Amniotic stem cell (primary cell): ENCODE measurements around the gene C19orf67.

ENCODE experiments used
- DNase-seq: peaks from one replicate; lab custom pipeline; 2025; lab: John Stamatoyannopoulos, UW

C19orf67 gene

GRCh38 chr19:14081797-14082674, 3.5 kb downstream of the C19orf67 start:
- no peak for DNase-seq

- DNase-seq, result peak; percentile 98
Observed at GRCh38 chr19:14080887-14081796, 4.4 kb downstream of the C19orf67 start.

DNA sequence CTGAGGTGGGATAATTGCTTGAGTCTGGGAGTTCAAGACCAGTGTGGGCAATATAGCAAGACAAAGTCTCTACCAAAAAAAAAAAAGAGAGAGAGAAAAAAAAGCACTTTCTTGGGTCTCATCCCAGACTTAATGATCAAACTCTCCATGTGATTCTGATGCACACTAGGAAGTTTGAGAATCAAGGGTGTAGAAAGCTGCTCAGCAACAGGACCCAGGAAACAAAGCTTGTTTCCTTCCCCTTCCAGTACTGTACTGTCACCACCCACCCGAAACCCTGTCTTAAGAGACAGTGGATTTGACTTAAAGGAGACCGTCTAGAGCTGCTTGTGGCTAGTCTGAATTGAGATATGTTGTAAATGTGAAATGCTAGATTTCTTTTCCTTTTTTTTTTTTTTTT, 7.2 kb downstream of the C19orf67 start:
- no peak for DNase-seq

DNA sequence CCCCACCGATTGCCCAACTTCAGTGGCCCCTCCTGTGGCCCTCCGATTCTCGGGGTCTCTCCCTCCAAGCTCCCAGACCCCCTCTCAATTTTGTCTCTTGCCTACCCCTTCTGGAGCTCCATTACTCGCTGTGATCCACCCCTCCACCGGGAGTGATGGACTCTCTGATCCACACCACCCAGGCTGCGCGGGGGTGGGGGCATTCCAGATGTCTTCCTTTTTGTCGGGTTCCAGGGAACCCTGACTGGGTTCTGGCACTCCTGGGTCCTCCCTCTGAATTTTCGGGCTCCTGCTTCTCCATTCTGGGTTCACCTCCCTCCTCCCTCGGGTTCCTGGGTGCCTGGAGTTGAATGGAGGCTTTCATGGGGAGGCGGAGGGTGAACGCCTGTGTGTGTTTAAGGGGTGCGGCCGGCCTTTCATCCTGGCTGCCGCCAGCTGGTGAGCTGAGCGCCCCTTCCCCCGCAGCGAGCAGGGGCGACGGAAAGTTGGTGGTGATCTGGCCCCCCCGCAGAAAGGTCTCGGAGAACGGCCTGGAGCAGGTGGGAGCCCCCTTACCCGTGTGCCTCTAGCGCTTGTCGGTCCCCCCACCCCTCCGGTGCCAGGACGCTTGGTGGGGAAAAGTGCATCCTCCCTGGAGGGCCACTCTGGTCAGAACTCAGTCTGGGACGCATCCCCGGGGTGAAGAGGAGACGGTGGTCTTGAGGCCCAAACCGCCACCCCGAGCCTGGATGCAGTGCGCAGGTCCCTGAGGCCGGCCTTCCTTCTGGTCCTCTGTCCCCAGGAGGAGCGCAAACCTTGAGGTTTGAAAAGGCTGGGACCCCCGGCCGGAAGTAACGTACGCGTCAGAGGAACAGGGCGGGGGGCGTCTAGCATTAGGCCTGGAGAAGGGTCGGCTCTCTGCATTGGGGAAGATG, 11.4 kb downstream of the C19orf67 start:
- DNase-seq, result no peak

DNA sequence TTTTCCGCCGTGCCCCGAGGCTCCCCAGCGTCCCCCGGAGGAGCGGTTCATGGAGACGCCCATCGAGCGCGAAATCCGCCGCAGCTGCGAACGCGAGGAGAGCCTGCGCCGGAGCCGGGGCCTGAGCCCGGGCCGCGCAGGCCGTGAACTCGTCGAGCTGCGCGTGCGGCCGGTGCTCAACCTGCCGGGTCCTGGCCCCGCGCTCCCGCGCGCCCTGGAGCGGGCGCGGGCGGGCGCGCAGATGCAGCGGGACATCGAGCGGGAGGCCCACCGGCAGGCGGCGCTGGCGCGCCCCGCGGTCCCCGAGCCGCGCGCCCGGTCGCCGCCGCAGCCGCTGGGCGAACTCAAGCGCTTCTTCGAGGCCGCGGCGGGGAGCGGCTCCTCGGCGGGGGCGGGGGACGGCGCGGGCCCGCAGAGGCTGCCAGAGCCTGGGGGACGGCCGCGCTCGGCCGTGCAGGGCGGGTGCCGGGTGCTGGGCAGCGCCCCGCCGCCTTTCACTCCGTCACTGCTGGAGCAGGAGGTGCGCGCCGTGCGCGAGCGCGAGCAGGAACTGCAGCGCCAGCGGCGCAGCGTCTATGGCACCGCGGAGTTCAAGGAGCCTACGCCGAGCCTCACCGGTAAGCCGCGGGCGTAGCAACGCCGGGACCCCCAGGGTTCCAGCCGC, 12.2 kb downstream of the C19orf67 start:
- DNase-seq, result no peak

- DNase-seq, result no peak
Observed at GRCh38 chr19:14072535-14073260, 12.9 kb downstream of the C19orf67 start, which contains the start of gene MISP3. MISP3 (plus strand) TSS chr19:14072786; CDS start chr19:14073310, 524 bp downstream.

DNA sequence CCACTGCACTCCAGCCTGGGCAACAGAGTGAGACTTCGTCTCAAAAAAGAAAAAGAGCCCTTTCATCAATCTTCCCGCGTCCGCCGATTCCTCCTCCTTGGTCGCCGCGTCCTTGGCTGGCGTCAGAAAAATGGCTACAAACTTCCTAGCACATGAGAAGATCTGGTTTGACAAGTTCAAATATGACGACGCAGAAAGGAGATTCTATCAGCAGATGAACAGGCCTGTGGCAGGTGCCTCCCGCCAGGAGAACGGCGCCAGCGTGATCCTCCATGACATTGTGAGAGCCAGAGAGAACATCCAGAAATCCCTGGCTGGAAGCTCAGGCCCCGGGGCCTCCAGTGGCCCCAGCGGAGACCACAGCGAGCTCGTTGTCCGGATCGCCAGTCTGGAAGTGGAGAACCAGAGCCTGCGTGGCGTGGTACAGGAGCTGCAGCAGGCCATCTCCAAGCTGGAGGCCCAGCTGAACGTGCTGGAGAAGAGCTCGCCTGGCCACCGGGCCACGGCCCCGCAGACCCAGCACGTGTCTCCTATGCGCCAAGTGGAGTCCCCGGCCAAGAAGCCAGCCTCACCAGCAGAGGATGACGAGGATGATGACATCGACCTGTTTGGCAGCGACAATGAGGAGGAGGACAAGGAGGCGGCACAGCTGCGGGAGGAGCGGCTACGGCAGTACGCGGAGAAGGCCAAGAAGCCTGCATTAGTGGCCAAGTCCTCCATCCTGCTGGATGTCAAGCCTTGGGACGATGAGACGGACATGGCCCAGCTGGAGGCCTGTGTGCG, 15.1 kb downstream of the C19orf67 start:
- DNase-seq, result no peak

DNA sequence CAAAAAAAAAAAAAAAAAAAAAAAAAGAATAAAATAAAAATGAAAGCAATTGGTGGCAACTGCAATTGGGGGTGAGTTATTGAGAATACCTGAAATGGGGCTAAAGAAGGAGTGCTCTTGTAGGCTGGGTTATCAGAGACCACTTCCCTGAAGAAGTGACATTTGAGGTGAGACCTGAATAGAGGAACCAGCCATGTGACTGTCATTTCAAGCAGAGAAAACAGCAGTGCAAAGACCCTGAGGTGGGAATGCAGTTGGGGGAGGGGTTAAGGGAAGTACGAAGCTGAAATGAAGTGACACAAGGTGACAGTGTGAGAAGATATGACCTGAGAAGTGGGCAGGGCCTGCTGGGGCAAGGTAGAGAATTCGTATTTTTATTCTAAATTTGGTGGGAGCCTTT, 19.4 kb downstream of the C19orf67 start:
- no peak for DNase-seq

DNA sequence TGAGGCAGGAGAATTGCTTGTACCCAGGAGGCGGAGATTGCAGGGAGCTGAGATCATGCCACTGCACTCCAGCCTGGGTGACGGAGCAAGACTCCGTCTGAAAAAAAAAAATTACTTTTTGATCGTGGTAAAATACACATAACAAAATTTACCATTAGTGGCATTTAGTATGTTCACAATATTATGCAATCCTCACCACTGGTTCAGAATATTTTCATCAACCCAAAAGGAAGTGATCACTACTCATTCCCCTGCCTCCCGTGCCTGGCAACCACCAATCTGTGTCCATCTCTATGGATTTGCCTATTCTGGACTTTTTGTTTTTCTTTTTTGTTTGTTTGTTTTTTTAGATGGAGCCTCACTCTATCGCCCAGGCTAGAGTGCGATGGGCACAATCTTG, 22.5 kb downstream of the C19orf67 start:
- DNase-seq, result no peak

DNA sequence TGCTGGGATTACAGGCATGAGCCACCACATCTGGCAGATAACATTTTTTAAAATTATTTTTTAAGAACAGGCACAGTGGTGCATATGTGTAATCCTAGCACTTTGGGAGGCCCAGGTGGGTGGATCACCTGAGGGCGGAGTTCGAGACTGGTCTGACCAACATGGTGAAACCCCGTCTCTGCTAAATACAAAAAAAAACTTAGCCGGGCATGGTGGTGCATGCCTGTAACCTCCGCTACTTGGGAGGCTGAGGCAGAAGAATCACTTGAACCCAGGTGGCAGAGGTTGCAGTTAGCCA, 23.1 kb downstream of the C19orf67 start:
- DNase-seq, result no peak

GRCh38 chr19:14061751-14062557, 23.6 kb downstream of the C19orf67 start, which contains the start of gene PALM3:
PALM3 (minus strand) TSS chr19:14062076; CDS start chr19:14061980, 96 bp downstream.
- no peak for DNase-seq

DNA sequence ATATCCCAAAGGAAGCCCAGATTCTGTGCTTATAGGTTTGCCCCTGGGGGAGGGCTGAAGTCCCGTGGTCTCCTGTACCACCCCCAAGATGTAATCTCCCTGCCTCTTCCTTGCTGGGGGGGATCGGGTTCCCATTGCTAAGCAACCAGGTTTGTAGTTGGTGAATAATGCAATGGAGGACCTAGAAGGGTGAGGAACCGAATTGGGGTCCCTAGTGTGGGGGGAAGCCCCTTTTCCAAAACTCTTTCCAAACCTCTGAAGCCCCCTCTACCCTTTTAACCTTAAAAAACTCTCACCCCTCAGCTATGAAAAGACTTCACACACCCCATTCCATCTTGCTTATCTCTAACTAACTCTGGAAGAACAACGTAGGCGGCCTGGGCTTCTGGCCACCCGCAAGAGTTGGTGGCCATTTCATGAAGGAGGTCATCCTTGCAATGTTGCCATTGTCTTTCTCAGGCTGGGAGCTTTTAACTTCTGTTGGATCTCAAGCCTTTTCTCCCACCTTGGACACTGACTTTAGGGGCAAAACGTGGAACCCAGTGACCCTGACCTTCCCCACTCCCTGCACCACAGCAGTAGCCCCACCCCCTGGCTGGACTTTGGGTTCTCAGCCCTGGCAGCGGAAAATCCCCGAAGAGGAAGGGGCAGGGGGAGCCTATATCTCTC, 24.4 kb downstream of the C19orf67 start:
- DNase-seq, result no peak

GRCh38 chr19:14059652-14060155, 25.9 kb downstream of the C19orf67 start:
- no peak for DNase-seq

- DNase-seq, result no peak
Observed at GRCh38 chr19:14059093-14059480, 26.5 kb downstream of the C19orf67 start.

DNA sequence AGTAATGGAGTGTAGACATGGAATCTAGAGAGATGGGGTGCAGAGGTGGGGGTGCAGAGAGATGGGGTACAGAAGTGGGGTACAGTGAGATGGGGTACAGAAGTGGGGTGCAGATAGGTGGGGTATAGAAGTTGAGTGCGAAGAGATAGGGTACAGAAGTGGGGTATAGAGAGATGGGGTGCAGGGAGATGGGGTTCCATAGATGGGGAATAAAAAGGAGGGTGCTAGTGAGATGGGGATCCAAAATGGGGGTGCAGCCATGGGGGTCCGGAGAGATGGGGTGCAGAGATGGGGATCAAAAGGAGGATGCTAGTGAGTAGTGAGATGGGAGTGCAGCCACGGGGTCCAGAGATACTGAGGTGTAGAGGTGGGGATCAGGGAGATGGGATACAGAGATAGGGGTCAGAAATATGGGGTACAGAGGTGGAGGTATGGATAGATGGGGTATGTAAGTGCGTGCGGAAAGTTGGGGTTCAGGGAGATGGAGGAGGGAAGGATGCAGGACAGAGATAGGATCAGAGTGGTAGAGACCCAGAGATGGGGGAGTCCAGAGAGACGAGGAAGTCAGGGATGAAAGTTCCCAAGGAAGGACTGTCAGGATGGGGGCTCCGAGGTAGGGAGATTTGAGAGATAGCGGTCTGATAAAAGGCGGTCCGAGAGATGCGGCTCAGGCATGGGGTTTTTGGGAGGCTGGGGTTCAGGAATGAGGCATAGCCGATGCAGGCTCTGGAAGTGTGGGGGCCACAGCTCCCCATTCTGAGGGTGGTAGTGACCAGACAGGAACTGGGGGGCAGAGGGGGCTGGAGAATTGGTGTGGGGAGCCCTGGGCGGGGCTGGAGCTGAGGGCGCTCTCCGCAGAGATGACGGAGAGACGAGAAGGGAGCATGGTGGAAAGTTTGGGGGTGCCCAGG, 27.1 kb downstream of the C19orf67 start:
- no peak for DNase-seq

DNA sequence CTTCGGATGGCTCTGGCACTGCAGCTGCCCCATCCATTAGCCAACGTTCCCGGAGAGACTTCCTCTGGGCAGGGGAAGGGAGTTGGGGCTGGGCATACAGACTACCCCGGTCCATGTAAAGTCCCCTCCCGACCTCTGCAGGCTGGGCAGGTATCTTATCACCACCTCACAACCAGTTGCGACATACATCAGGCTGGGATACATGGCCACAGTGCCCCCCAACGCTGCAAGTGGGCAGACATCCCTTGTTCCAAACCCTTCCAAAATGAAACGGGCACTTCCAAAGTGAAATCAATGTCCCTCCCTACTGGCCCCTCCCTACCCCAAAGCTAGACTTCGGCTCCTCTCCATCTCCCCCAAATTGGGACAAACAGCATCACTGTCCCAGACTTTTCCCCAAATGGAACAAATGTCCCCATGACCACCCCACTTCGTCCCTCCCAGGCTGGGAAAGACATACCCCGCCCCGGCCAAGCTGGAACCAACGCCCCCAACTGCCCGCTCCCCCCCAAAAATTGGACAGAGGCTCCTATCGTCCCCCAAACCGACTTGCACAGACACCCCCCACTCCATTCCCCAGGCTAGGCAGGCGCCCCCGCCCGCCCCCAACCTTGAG, 28.7 kb downstream of the C19orf67 start:
- no peak for DNase-seq
